Epithelial cell of prostate (primary cell): ENCODE data around the gene AADAT.
"Not testable (repeated sequence)": the region's sequence is repeated elsewhere in the genome, so short reads cannot be mapped to it uniquely, and the experiment has no call there.

Experiments
- DNase-seq: peaks from one replicate; pipeline ENCODE4 v3.0.0-alpha.2; 2011; ENCODE audit warnings: low read depth, low spot score
- H3K27ac ChIP-seq: fragments of 450-650 bp; 2 replicates; pipeline ENCODE4 v1.5.1; 2017; ENCODE audit warnings: mild to moderate bottlenecking

The AADAT gene

GRCh38 chr4:170090352-170091052 is 746 bp upstream of the AADAT start:
- DNase-seq: no peak
- H3K27ac ChIP-seq: no peak overlapping the region

GRCh38 chr4:170089274-170089667 is 485 bp downstream of the AADAT start:
- no peak for DNase-seq
- H3K27ac ChIP-seq: no peak overlapping the region

GRCh38 chr4:170088716-170089115 is 1.0 kb downstream of the AADAT start:
- H3K27ac ChIP-seq: no peak overlapping the region
- DNase-seq: no peak

GRCh38 chr4:170087163-170087700 is 2.5 kb downstream of the AADAT start:
- H3K27ac ChIP-seq: no peak overlapping the region
- no peak for DNase-seq

GRCh38 chr4:170083541-170083940 is 6.2 kb downstream of the AADAT start:
- no peak for DNase-seq

GRCh38 chr4:170080496-170080895 is 9.3 kb downstream of the AADAT start:
- no peak overlapping the region for H3K27ac ChIP-seq
- no peak for DNase-seq

More at GRCh38 chr4:170083541-170083940, 6.2 kb downstream of the AADAT start:
- H3K27ac ChIP-seq: no peak overlapping the region

- no peak for DNase-seq
- no peak overlapping the region for H3K27ac ChIP-seq
Observed at GRCh38 chr4:170079981-170080380, 9.8 kb downstream of the AADAT start.

- no peak overlapping the region for H3K27ac ChIP-seq
Observed at GRCh38 chr4:170071196-170071595, 18.6 kb downstream of the AADAT start.

GRCh38 chr4:170068438-170069128 is 21.2 kb downstream of the AADAT start:
- DNase-seq: no peak
- H3K27ac ChIP-seq: no peak overlapping the region

More at GRCh38 chr4:170071196-170071595, 18.6 kb downstream of the AADAT start:
- DNase-seq: no peak

GRCh38 chr4:170059421-170059820 is 30.3 kb downstream of the AADAT start:
- no peak overlapping the region for H3K27ac ChIP-seq
- no peak for DNase-seq

- DNase-seq: no peak
- H3K27ac ChIP-seq: no peak overlapping the region
Observed at GRCh38 chr4:170058826-170059225, 30.9 kb downstream of the AADAT start.

GRCh38 chr4:170057866-170058265 is 31.9 kb downstream of the AADAT start:
- H3K27ac ChIP-seq: no peak overlapping the region
- DNase-seq: no peak

GRCh38 chr4:170052919-170053318 is 36.8 kb downstream of the AADAT start:
- no peak for DNase-seq

GRCh38 chr4:170051402-170051801 is 38.4 kb downstream of the AADAT start:
- H3K27ac ChIP-seq: no peak overlapping the region
- DNase-seq: no peak

More at GRCh38 chr4:170052919-170053318, 36.8 kb downstream of the AADAT start:
- no peak overlapping the region for H3K27ac ChIP-seq

- no peak overlapping the region for H3K27ac ChIP-seq
- no peak for DNase-seq
Observed at GRCh38 chr4:170049766-170050165, 40.0 kb downstream of the AADAT start.

- DNase-seq: no peak
- no peak overlapping the region for H3K27ac ChIP-seq
Observed at GRCh38 chr4:170047771-170048354, 41.9 kb downstream of the AADAT start.

GRCh38 chr4:170046156-170046555 is 43.6 kb downstream of the AADAT start:
- not testable (repeated sequence) for H3K27ac ChIP-seq, DNase-seq

- DNase-seq: no peak
- H3K27ac ChIP-seq: no peak overlapping the region
Observed at GRCh38 chr4:170040031-170040680, 49.6 kb downstream of the AADAT start.

GRCh38 chr4:170038769-170039168 is 51.0 kb downstream of the AADAT start:
- DNase-seq: no peak
- no peak overlapping the region for H3K27ac ChIP-seq

GRCh38 chr4:170038232-170038631 is 51.5 kb downstream of the AADAT start:
- no peak overlapping the region for H3K27ac ChIP-seq

GRCh38 chr4:170037481-170037880 is 52.3 kb downstream of the AADAT start:
- DNase-seq: no peak
- H3K27ac ChIP-seq: no peak overlapping the region

More at GRCh38 chr4:170038232-170038631, 51.5 kb downstream of the AADAT start:
- no peak for DNase-seq
